A673 (cell line): ENCODE measurements around the gene LINC00632. TPM values are rescaled to one million over a fixed set of nuclear protein-coding genes. Genes with fewer than 3 reads are reported as not detected.
A peak's percentile ranks its signal among the peaks of the same experiment; 100 is the strongest.

Experiments used
- BruUV-seq: library from RNA; stranded (reverse); fragments of 400-500 nt; replicated peaks from 2 replicates; lab custom pipeline; 2021; lab: Mats Ljungman, UMichigan
- CTCF ChIA-PET: fragments of 300-600 bp; sonication (Branson Sonifier 250); formaldehyde crosslinking; loops from one replicate; lab custom pipeline; 2022; ENCODE audit warnings: antibody characterized with exemption; lab: Charles Lee
- POLR2A ChIA-PET: fragments of 300-600 bp; sonication (Branson Sonifier 250); formaldehyde crosslinking; loops from one replicate; lab custom pipeline; 2022; ENCODE audit warnings: antibody characterized with exemption; ENCODE audit not compliant: low non-redundant PET; lab: Charles Lee
- DNase-seq: peaks from one replicate; pipeline ENCODE4 v3.0.0-alpha.2; 2015; ENCODE audit warnings: low spot score
- H3K27ac ChIP-seq: fragments of 200-600 bp; sonication (generic); 2 replicates; pipeline ENCODE4 v1.5.1; 2016; ENCODE audit warnings: mixed run types, low read depth, mild to moderate bottlenecking, mixed read lengths, antibody characterized with exemption, low read length; ENCODE audit not compliant: poor library complexity, severe bottlenecking
- H3K27me3 ChIP-seq: fragments of 200-600 bp; sonication (generic); replicated peaks from 2 replicates; pipeline ENCODE4 v1.6.1; 2017; ENCODE audit warnings: mixed run types, low read depth, mild to moderate bottlenecking, mixed read lengths, antibody characterized with exemption, low read length; ENCODE audit not compliant: insufficient read depth, poor library complexity
- H3K36me3 ChIP-seq: fragments of 200-600 bp; sonication (generic); 2 replicates; pipeline ENCODE4 v1.6.1; 2016; ENCODE audit warnings: mixed run types, mild to moderate bottlenecking, mixed read lengths, antibody characterized with exemption, low read length; ENCODE audit not compliant: insufficient read depth, poor library complexity, severe bottlenecking
- H3K4me1 ChIP-seq: fragments of 200-600 bp; sonication (generic); 2 replicates; pipeline ENCODE4 v1.6.1; 2017; ENCODE audit warnings: mixed run types, mild to moderate bottlenecking, mixed read lengths, antibody characterized with exemption, low read length; ENCODE audit not compliant: insufficient read depth, poor library complexity, severe bottlenecking
- H3K4me3 ChIP-seq: fragments of 200-600 bp; sonication (generic); 2 replicates; pipeline ENCODE4 v1.5.1; 2016; ENCODE audit warnings: low read depth, mixed run types, mild to moderate bottlenecking, mixed read lengths, low read length; ENCODE audit not compliant: poor library complexity, severe bottlenecking
- H3K9me3 ChIP-seq: fragments of 200-600 bp; sonication (generic); 2 replicates; pipeline ENCODE4 v1.6.1; 2016; ENCODE audit warnings: mixed run types, low read depth, mild to moderate bottlenecking, mixed read lengths, antibody characterized with exemption, low read length; ENCODE audit not compliant: poor library complexity, severe bottlenecking
- EZH2 ChIP-seq: fragments of 200-600 bp; sonication (generic); IDR thresholded peaks from 2 replicates; pipeline ENCODE4 v1.6.1; 2017; ENCODE audit warnings: borderline replicate concordance, low read depth, mild to moderate bottlenecking, mixed read lengths, antibody characterized with exemption, low read length; ENCODE audit not compliant: poor library complexity, severe bottlenecking
- intact Hi-C: fragments of 100-400 bp; cut with micrococcal nuclease; formaldehyde crosslinking; loops from one replicate; pipeline ENCODE4 v1.10.0; 2022; ENCODE audit not compliant: unreplicated experiment
- total RNA-seq: library from RNA; stranded (reverse); gene quantifications from 2 replicates; pipeline ENCODE4 v1.2.3, GENCODE V29; 2021
- TF ChIP-seq, protein P1 (sequence below): fragments of 300-800, 200-600 bp; sonication (generic); conservative IDR thresholded peaks from 2 replicates; pipeline ENCODE4 v1.5.1; 2017; ENCODE audit warnings: low read depth, mild to moderate bottlenecking, antibody characterized with exemption, low read length, moderate library complexity, mixed read lengths

The LINC00632 gene
- total RNA-seq, 1 experiment from 2014 or later = 7.5 TPM

- no peak for DNase-seq
- ChIA-PET POLR2A (no interaction called here), CTCF (no interaction called here)
- BruUV-seq = no TSS peak
- no peaks in the 10 kb centered on the region for H3K9me3 ChIP-seq
- intact Hi-C loops = no loop called here
- H3K36me3 ChIP-seq = no peaks in the 10 kb centered on the region
- no peaks in the 10 kb centered on the region for H3K27me3 ChIP-seq
- no peak overlapping the region for H3K27ac ChIP-seq
- H3K4me1 ChIP-seq = no peaks in the 10 kb centered on the region
- H3K4me3 ChIP-seq = no peak overlapping the region
- TF ChIP-seq, protein P1, sequence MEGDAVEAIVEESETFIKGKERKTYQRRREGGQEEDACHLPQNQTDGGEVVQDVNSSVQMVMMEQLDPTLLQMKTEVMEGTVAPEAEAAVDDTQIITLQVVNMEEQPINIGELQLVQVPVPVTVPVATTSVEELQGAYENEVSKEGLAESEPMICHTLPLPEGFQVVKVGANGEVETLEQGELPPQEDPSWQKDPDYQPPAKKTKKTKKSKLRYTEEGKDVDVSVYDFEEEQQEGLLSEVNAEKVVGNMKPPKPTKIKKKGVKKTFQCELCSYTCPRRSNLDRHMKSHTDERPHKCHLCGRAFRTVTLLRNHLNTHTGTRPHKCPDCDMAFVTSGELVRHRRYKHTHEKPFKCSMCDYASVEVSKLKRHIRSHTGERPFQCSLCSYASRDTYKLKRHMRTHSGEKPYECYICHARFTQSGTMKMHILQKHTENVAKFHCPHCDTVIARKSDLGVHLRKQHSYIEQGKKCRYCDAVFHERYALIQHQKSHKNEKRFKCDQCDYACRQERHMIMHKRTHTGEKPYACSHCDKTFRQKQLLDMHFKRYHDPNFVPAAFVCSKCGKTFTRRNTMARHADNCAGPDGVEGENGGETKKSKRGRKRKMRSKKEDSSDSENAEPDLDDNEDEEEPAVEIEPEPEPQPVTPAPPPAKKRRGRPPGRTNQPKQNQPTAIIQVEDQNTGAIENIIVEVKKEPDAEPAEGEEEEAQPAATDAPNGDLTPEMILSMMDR = peak; percentile 64
- no peak for TF ChIP-seq EZH2
Observed at GRCh38 chrX:140697618-140698017, 11.9 kb upstream of the LINC00632 start.

GRCh38 chrX:140701480-140701879 lies 8.1 kb upstream of the LINC00632 start:
- POLR2A ChIA-PET = no interaction called here
- Histone ChIP-seq H3K4me1 (no peaks in the 10 kb centered on the region), H3K27me3 (no peaks in the 10 kb centered on the region), H3K27ac (no peak overlapping the region), H3K9me3 (no peaks in the 10 kb centered on the region), H3K36me3 (no peaks in the 10 kb centered on the region), H3K4me3 (no peak overlapping the region)
- TF ChIP-seq, protein P1 = peak; percentile 71
- no peak for TF ChIP-seq EZH2
- intact Hi-C loops = loop anchor here (1.0 kb wide), 1 partner anchor 32 kb away; no protein-coding TSS in a partner anchor
- DNase-seq = peak; percentile 69
- BruUV-seq = no TSS peak
- CTCF ChIA-PET = no interaction called here

DNA sequence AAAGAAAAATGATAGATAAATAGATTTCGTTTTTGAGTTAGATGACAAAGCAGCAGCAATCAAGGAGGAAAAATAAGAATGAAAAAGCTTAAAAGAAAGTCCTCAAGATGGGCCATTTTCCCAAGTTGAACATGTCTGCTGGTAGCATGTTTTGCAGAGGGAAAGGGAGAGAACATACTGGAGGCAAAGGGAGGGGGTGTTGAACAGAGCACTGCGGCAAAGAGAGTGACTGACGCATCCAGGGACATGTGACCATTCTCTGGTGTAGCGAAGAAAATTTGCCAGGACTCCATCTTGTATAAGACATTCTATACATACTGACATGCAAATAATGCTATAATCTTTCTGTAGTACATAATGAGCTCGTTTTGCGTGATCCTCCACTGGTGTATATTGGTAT lies 1.2 kb downstream of the LINC00632 start:
- BruUV-seq = no TSS peak
- ChIA-PET POLR2A (no interaction called here), CTCF (interaction anchor here (0.6 kb wide), 1 partner anchor 649 kb away, joined by 7 read pairs; no protein-coding TSS in a partner anchor)
- H3K36me3 ChIP-seq = no peaks in the 10 kb centered on the region
- H3K27ac ChIP-seq = no peak overlapping the region
- H3K4me3 ChIP-seq = peak overlapping the region; percentile 32
- peaks cover 3% of the 10 kb centered on the region for H3K4me1 ChIP-seq
- intact Hi-C loops = no loop called here
- DNase-seq = peak; percentile 38
- H3K27me3 ChIP-seq = peaks cover 3% of the 10 kb centered on the region
- no peaks in the 10 kb centered on the region for H3K9me3 ChIP-seq
- TF ChIP-seq EZH2 = no peak
- TF ChIP-seq, protein P1 = no peak
